NCI-H128 (cell line): ENCODE data around the gene FHIT.
"Not testable (repeated sequence)": the region's sequence is repeated elsewhere in the genome, so short reads cannot be mapped to it uniquely, and the experiment has no call there.

Source experiments
- DNase-seq: peaks from one replicate; lab custom pipeline; 2025; ENCODE audit not compliant: unreplicated experiment; lab: John Stamatoyannopoulos, UW

Gene FHIT

DNA sequence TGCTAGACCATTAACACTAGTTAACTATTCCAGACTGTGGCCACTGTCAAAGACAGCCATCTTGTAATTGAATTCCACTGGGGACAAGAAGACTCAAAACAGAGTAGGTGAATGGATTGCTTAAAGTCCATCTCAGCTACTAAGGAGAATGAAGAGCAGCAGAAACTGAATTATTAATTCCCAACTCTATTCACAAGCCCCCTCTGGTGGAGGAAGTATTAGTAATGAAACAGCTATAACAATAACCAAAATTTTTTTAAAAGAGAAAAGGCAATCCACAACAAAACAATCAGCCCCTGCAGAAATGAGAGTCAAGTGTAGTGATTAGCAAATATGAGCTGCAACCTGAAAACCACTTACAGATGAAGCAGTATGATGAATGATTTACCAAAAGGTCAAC lies 302.8 kb downstream of the FHIT start:
- no peak for DNase-seq

- DNase-seq = no peak
Measured at GRCh38 chr3:60935709-60936108, 315.5 kb downstream of the FHIT start.

DNA sequence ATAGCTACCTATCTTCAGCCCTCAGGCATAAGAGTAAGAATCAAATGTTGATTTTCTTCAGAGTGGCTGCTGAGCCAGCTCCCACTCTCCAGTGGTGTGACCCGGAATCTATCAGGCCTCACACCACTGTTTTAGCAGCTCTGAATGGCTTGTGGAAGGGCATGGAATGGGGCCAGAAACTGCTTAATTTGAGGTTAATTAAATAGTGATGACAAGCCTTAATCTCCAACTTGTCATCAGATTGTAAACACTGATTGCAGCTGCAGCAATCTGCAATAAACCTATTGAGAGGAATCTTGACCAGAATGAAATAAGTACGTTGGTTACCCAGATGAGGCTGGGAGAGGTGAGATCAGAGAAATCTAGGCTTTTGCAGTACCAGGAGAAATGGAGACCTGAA lies 317.4 kb downstream of the FHIT start:
- DNase-seq = no peak

DNA sequence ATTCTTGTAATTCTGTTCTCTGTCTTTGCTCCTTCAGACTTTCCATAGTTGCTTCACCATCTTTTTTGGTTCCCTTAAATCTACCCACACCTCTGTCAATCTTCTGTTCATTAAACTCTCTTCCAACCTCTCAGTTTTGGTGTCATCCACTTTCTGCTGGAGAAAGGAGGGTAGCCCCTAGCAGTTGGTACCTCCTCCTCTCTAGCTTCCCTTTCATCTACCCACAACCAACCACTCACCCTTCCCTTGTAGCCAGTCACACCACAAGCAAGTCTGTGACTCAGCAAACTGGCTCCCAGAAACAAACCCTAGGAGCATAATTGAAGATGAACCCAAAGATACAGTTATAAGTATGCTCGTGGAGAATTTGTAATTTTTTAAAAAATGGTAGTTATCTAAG lies 318.6 kb downstream of the FHIT start:
- no peak for DNase-seq

DNA sequence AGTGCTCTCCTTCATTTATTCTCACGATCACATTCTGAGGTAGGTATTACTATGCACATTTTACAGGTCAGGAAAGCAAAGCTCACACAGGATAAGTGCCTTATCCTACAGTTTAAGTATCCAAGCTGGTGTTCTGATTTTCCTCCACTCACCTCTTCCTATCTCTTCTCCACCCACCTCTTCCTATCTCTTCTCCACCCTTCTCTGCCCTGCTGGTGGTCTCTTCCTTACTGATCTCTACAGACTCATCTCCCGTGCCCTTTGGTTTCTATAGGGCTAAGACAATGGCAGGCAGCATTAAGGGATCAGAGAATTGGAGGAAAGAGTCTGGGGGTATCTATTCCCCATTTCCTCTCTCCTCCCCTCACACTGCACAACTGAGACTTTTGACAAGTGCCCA lies 319.1 kb downstream of the FHIT start:
- no peak for DNase-seq

GRCh38 chr3:60931452-60931851 lies 319.8 kb downstream of the FHIT start:
- no peak for DNase-seq

- no peak for DNase-seq
Measured at GRCh38 chr3:60920519-60920918, 330.7 kb downstream of the FHIT start.

GRCh38 chr3:60919296-60919695 lies 332.0 kb downstream of the FHIT start:
- DNase-seq = no peak

- DNase-seq = peak; percentile 4
Measured at GRCh38 chr3:60917141-60917540, 334.1 kb downstream of the FHIT start.

GRCh38 chr3:60916546-60916945 lies 334.7 kb downstream of the FHIT start:
- no peak for DNase-seq

DNA sequence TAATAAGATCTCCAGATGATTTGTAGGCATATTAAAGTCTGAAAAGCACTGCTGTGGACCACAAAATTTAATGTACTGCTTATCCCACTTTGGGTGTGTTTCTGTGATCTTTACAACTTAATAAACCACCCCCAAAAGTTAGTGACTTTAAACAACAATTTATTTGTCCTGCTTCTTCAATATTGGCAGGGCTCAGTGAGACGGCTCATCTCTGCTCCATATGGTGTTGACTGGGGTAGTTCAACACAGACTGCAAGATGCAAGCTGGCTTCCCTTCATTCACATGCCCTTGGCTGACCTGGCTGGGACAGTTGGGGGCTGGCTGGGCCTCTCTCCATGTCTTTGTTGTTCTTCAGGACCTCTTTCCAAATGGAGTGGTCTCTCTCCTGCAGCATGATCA lies 337.8 kb downstream of the FHIT start:
- DNase-seq = no peak

DNA sequence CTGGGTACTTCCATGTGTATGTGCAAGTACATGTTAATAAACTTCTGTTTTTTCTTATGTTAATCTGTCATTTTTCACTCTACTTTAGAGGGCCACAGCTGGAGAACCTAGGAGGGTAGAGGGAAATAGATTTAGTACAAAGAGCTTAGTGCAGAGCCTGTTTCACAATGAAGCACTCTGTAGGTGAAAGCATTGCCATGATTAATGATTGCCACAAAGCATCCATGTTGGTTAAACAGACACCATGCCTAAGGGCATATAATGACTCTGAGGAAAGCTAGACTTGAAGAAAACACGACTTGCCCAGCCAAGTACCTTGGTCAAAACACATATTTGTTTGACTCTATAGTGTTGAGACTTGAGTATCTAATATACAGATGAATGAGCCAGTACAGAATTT lies 338.4 kb downstream of the FHIT start:
- DNase-seq = no peak

DNA sequence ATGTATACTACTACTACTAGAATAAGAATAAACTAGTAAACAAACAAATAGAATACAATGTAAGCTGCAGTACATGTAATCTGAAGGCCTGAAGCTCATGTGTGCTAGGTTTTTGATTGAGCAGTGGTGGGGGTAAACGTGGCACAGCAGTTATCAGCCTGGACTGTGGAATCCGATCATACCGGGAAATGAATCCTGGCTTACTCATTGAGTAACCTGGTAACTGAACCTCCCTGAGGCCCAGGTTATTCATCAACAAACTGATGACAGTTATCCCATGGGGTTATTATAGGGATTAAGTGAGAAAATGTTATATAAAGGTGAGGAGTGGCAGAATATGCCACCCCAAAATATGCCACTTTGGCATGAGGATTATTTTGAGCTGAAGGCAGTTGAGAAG lies 339.1 kb downstream of the FHIT start:
- DNase-seq = no peak

DNA sequence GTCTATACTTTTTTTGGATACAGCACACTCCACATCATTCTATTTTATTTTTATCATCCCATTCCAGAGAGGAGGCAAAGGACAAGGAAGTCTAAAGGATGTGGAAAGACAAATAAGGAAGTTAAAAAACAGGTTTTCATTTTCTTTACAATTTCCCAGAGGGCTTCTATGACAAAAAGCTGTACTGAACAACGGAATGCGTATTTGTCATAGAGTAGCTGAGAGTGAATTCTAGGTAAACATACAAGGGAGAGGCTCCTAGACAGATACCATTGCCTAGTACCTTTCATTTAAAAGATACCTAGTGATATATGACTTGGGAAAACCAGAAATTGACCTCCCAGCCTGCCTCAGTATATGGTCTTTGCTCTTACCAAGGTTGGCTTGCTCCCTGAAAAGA lies 341.7 kb downstream of the FHIT start:
- DNase-seq = no peak

DNA sequence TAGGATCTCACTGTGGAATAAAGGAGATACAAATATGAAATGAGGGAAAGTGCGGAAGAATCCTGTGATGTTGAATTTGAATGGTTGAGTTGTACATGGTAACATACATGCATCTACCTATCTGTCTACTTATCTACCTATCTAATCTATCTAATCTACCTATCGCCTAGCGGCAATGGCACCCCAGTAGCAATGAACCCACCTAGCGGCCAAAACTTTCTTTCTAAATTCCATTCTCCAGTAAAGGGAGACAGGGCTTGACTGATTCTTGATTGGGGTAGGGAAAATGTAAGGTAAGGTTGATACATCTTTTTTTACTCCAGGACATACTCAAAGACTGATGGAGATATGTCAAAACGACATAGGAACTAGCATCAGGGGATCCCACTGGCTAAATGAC lies 345.0 kb downstream of the FHIT start:
- no peak for DNase-seq

DNA sequence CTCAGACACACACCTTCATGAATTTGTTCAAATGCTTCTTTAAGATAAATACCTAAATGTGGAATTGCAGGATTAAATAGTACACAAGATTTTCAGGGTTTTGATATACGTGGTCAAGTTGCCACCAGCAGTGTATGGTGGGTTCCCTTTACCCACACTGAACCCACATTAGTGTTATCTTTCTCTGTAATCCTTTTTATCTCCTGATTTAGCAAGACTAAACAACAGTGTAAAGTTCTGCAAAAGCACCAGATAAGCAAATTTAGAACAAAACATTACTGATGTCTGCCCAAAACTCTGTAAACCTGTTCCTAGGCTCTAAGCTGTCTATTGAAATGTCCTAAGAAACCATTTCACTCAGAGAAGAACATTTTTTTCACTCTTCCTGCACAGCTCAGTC lies 352.9 kb downstream of the FHIT start:
- no peak for DNase-seq

GRCh38 chr3:60893946-60894345 lies 357.3 kb downstream of the FHIT start:
- DNase-seq = no peak

GRCh38 chr3:60890226-60890625 lies 361.0 kb downstream of the FHIT start:
- no peak for DNase-seq

DNA sequence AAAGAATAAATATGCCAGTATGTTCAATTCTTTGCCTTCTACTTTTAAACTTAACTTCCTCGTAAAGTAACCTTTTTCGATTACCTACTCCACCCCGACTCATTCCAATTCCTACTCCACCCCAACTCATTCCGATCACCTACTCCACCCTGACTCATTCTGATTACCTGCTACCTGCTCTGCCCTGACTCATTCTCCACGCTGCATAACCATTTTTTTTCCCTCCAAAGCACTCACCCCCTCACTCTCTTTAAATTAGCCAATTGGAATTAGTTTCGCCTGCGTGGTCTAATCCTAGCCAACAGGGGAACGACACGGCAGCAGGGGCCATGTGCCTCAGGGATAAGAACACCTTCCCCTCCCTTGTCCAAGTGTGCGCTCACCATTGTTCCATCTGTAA lies 362.3 kb downstream of the FHIT start:
- DNase-seq = not testable (repeated sequence)

DNA sequence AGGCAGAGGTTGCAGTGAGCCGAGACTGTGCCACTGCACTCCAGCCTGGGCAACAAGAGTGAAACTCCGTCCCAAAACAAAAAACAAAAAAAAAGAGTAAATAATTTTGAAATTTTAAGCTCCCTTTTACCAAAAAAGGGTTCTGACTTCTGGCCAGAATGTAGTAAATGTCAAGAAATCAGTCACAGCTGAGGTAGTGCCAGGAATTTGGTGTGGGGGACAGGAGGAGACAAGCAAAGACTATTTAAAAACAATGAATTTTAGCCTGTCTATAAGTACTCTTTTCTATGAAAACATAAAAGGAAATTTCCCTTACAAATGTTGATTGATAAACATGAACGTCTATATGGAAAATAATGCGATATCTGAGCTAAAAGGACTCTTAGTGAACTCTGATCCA lies 363.7 kb downstream of the FHIT start:
- DNase-seq = no peak

- no peak for DNase-seq
Measured at GRCh38 chr3:60886518-60886917, 364.7 kb downstream of the FHIT start.

DNA sequence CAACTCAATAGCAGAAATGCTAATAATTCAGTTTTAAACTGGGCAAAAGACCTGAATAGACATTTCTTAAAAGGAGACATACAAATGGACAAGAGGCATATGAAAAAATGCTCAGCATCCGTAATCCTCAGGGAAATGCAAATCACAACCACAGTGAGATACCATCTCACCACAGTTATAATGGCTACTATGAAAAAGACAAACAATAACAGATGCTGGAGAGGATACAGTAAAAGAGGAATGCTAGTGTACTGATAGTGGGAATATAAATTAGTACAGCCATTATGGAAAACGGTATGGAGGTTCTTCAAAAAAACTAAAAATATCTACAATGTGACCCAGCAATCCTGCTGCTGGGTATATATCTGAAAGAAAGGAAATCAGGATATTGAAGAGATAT lies 367.2 kb downstream of the FHIT start:
- no peak for DNase-seq

DNA sequence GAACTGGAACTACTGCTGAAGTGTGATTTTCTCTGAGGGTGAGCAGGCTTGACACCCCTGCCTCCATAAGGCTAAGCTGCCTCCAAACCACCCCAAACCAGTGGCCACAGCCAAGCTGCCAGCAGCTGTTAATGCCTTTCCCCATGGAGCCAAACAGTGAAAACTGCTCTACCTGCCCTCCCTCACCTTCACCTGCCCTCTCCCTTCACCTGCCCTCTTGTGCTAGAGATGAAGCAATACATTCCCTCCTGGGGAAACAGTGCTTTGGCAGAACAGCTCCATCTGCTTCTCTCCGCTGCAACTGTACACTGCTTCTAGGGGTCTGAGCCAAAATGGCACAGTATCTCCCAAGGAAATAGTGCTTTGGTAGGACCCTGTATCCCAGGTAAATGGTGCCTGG lies 374.1 kb downstream of the FHIT start:
- DNase-seq = no peak

DNA sequence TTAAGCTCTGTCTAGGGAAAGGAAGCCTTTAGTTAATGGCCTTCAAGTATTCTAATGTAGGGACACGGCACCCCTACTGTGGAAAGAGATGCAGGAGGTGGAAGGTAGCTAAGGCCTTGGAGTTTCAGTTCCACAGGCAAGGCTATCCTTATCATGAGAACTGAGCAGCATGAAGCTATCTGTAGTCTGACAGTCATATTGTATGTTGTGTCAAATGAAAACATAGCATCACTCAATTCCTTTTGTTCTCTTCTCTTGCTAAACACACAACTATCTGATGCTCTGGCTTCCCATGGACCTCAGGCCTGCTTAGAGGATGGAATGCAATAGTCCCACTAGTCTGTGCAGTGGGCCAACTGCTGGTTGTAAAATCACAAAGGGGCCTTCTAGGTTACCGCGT lies 380.9 kb downstream of the FHIT start:
- DNase-seq = no peak
